ENCODE results near the gene AP1B1.

GRCh38 chr22:29301716-29302401 is 86.5 kb downstream of the AP1B1 start:
- no peak for TF ChIP-seq CTCF (optimal IDR thresholded peaks at IDR 0.05 in 1 of 3, IDR thresholded peaks at IDR 0.05 in 1 of 3, conservative IDR thresholded peaks at IDR 0.05 in 1 of 3; ENCODE audit: extremely low read depth in 1 of 3, insufficient read depth in 2 of 3, low read length in 3 of 3)
- TF ChIP-seq EZH2 (IDR thresholded peaks at IDR 0.05; ENCODE audit: low read length): no peak

All from keratinocyte (primary cell).